Right lobe of liver (tissue), 6 donors: Measurements from ENCODE around the gene TMEM92. TPM values are rescaled to one million over a fixed set of nuclear protein-coding genes. Genes with fewer than 3 reads are reported as not detected.

Experiments used
- ATAC-seq, 4 donors: fragments of 200-7000 bp; cut with Tn5 transposase; one replicate each; pipeline ENCODE4 v1.9.1; 2020; ENCODE audit warnings: mild to moderate bottlenecking in 4 of 4, moderate library complexity in 4 of 4
- DNase-seq, 3 donors: peaks; one replicate each; pipeline ENCODE4 v3.0.0-alpha.2; 2020
- H3K27ac ChIP-seq, 3 donors: fragments of 200-600 bp; one replicate each; pipeline ENCODE4 v1.8.0; 2022
- H3K27me3 ChIP-seq, 2 donors: fragments of 200-600 bp; one replicate each; pipeline ENCODE4 v1.8.0; 2022
- H3K36me3 ChIP-seq, 4 donors: fragments of 200-600 bp; sonication (generic) in 1 of 4; one replicate each; pipeline versions ENCODE4 v1.5.1 to v1.8.0; 2017 to 2022; ENCODE audit warnings: control low read depth in 1 of 4
- H3K4me1 ChIP-seq, 4 donors: fragments of 200-600 bp; sonication (generic) in 1 of 4; one replicate each; pipeline versions ENCODE4 v1.5.1 to v1.8.0; 2017 to 2022; ENCODE audit warnings: control low read depth in 1 of 4
- H3K4me3 ChIP-seq, 3 donors: fragments of 200-600 bp; one replicate each; pipeline ENCODE4 v1.8.0; 2022
- H3K9me3 ChIP-seq, 4 donors: fragments of 200-600 bp; sonication (generic) in 1 of 4; one replicate each; pipeline versions ENCODE4 v1.5.1 to v1.8.0; 2017 to 2022; ENCODE audit warnings: control low read depth in 1 of 4
- POLR2A ChIP-seq: fragments of 450-650 bp; IDR thresholded peaks from one replicate; pipeline ENCODE4 v1.6.1; 2017; ENCODE audit warnings: antibody characterized with exemption, mild to moderate bottlenecking
- WGBS: methylation state at CpG from one replicate; pipeline ENCODE4 v1.1.6; 2018; ENCODE audit warnings: low coverage, low lambda C conversion rate; ENCODE audit not compliant: insufficient coverage; ENCODE audit errors: missing lambda C conversion rate; 5-methylcytosine and 5-hydroxymethylcytosine counted together
- intact Hi-C, 2 donors: fragments of 100-400 bp; cut with DNase I; formaldehyde crosslinking; loops; one replicate each; pipeline versions ENCODE4 v1.11.2 to v1.14.1; 2022
- total RNA-seq, 6 experiments: library from RNA; depleted of rRNA in 2 of 6; stranded (reverse); fragments of >200 nt in 2 of 6; fragmentation: NEBNext Ultra II Directional in 3 of 6; extraction: Animal tissue kit (Norgen Biotek cat#: 25700) in 3 of 6; gene quantifications; one replicate each; pipeline versions ENCODE4 v1.1.0 to v1.2.4, GENCODE V29; 2016 to 2023
- TF ChIP-seq, protein P1 (sequence below), 4 donors: fragments of 200-600 bp in 3 of 4; fragments of 450-650 bp in 1 of 4; IDR thresholded peaks; one replicate each; pipeline versions ENCODE4 v1.5.1 to v1.8.0; 2016 to 2022; ENCODE audit warnings: antibody characterized with exemption in 4 of 4, mild to moderate bottlenecking in 2 of 4
- donor health status: DM: no; HTN: yes; CAD: no.
- donor health status: DM: no; HTN: no; CAD: no.
- donor health status: DM: no; HTN: no; CAD: no.
- donor health status: DM: no; HTN: yes; CAD: no.
- donor health status: DM: no; HTN: yes; CAD: no.

Gene TMEM92
- total RNA-seq, 6 experiments from 2014 or later, result 1.5 to 20.0 (median 8.7) TPM

DNA sequence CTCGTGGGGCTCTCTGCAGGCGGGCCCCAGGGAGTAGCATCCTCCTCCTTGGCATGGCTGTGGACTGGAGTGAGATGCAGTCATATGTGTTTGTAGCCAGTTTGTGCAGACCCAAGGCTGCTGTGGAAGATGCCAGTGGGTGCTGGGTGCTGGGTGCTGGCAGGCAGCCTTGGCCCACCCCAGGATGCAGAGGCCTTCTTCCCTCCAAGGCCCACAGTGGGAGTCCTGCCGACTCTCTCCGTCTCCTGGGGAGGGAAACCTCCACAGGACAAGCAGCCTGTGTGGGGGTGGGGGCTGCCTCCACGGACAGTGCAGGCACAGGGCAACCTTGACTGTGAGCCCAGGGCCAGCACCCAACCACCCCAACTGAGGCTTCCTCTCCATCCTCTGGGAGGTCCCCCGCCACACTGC lies 13.8 kb upstream of the TMEM92 start:
- intact Hi-C loops, result no loop called here
- Histone ChIP-seq H3K36me3 (no peaks in the 10 kb centered on the region), H3K27ac (no peak overlapping the region), H3K9me3 (no peaks in the 10 kb centered on the region), H3K4me3 (no peak overlapping the region), H3K27me3 (no peaks in the 10 kb centered on the region), H3K4me1 (no peaks in the 10 kb centered on the region)
- DNase-seq (no peak), ATAC-seq (no peak)
- WGBS, result 94% methylated on average over 2 of the region's 6 CpGs
- TF ChIP-seq, protein P1, sequence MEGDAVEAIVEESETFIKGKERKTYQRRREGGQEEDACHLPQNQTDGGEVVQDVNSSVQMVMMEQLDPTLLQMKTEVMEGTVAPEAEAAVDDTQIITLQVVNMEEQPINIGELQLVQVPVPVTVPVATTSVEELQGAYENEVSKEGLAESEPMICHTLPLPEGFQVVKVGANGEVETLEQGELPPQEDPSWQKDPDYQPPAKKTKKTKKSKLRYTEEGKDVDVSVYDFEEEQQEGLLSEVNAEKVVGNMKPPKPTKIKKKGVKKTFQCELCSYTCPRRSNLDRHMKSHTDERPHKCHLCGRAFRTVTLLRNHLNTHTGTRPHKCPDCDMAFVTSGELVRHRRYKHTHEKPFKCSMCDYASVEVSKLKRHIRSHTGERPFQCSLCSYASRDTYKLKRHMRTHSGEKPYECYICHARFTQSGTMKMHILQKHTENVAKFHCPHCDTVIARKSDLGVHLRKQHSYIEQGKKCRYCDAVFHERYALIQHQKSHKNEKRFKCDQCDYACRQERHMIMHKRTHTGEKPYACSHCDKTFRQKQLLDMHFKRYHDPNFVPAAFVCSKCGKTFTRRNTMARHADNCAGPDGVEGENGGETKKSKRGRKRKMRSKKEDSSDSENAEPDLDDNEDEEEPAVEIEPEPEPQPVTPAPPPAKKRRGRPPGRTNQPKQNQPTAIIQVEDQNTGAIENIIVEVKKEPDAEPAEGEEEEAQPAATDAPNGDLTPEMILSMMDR (IDR thresholded peaks at IDR 0.05), result no peak
- no peak for TF ChIP-seq POLR2A

DNA sequence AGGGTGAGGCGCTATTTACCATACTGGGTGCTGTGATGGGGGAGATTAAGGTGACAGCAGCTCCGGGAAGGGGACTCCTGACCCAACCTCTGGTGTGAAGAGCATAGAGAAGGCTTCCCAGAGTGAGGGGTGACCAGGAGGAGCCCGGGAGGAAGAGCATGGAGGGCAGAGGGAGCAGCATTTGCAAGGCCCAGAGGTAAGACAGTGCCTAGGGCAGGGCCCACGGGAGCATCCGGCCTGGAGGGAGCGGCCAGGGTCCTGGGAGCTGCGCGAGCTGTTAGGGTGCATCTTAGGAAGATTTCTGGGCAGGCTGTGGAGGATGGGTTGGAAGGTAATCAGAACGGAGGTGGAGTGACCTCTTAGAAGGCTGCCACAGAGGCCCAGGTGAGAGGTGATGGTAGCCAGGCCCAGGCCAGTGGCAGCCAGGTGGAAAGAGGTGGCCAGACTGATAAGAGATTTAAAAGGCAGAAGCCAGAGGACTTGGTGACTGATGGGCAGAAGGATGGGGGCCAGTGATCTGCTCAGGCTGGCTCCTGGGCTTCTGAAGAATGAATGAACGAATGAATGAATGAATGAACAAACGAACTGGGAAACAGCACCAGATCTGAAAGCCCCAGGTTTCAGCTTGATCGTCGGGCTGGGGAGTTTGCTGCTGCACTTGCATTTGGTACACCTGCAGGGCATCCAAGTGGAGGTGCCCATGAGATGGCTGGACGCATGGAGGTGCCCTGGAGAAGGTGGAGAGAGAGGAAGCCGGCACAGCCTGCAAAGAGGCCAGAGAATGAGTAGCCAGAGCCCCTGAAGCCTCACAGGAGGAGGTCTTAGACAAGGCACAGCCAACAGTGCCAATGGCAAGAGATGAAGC lies 13.0 kb upstream of the TMEM92 start:
- Histone ChIP-seq H3K9me3 (no peaks in the 10 kb centered on the region), H3K4me1 (no peaks in the 10 kb centered on the region), H3K27me3 (no peaks in the 10 kb centered on the region), H3K36me3 (no peaks in the 10 kb centered on the region), H3K4me3 (no peak overlapping the region), H3K27ac (no peak overlapping the region)
- TF ChIP-seq, protein P1 (IDR thresholded peaks at IDR 0.05), result no peak
- TF ChIP-seq POLR2A, result no peak
- ATAC-seq (no peak), DNase-seq (no peak)
- intact Hi-C loops, result no loop called here
- 71% methylated on average over 14 of the region's 15 CpGs for WGBS

DNA sequence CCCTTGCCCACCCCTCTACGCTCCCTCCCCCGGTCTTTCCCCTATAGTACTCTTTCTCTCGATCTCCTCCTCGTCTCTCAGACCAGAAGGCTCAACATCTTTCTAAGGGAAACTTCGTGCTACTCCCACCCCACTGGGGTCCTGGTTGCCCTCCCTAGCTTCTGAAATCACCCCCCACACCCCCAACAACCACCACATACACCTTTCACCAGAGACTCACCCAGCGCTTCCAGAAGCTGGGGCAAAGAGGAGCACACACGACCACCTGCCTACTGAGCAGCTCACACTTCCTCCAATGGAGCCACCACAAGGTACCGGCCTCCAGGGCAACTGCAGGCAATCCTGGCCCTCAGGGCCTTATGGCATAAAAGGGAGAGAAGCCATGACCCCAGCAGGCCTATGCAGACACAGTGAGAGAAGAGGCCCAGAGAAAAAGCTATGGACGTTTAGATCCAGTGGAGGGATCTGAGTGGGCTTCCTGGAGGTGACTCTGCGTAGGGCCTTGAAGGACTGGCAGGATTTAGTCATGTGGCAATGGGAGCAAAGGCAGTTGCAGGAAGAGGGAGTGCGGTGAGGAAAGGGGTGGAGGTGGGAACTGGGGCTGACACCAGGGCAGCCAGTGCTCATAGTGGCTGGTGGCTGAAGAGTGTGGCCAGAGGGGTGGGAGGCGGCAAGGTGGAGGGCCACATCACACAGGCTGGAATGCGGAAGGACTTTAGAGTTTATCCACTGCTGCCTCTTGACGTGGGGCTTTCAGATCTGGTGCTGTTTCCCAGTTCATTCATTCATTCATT lies 12.1 kb upstream of the TMEM92 start:
- H3K36me3 ChIP-seq, result no peaks in the 10 kb centered on the region

More for the DNA sequence above, 12.1 kb upstream of the TMEM92 start:
- no peak overlapping the region for H3K4me3 ChIP-seq
- no peaks in the 10 kb centered on the region for H3K27me3 ChIP-seq
- ATAC-seq (no peak), DNase-seq (no peak)
- intact Hi-C loops, result no loop called here
- no peak for TF ChIP-seq POLR2A
- TF ChIP-seq, protein P1 (IDR thresholded peaks at IDR 0.05), result no peak
- peaks cover 0 to 7% (median 0%) of the 10 kb centered on the region in 4 donors for H3K4me1 ChIP-seq
- no peak overlapping the region for H3K27ac ChIP-seq
- WGBS, result 72% methylated on average over 14 of the region's 14 CpGs
- H3K9me3 ChIP-seq, result no peaks in the 10 kb centered on the region
